DND-41 (cell line): ENCODE results near the gene CCDC13.

Experiments used
- ATAC-seq: fragments of 200-7000 bp; cut with Tn5 transposase; 3 replicates; pipeline ENCODE4 v1.9.1; 2021; ENCODE audit warnings: low read depth; ENCODE audit not compliant: insufficient read depth
- DNase-seq: peaks from one replicate; pipeline ENCODE4 v3.0.0-alpha.2; 2020
- H2AFZ ChIP-seq: 2 replicates; pipeline ENCODE4 v1.6.0; 2012; ENCODE audit warnings: low read depth, low read length
- H3K27ac ChIP-seq: 2 replicates; pipeline ENCODE4 v1.5.1; 2012; ENCODE audit warnings: low read length, inconsistent platforms
- H3K27me3 ChIP-seq: fragments of 200-600 bp; sonication (generic); 2 replicates; pipeline ENCODE4 v1.6.0; 2012; ENCODE audit warnings: low read length, mild to moderate bottlenecking, inconsistent platforms; ENCODE audit not compliant: insufficient read depth, poor library complexity
- H3K36me3 ChIP-seq: 2 replicates; pipeline ENCODE4 v1.5.1; 2012; ENCODE audit warnings: low read length, inconsistent platforms; ENCODE audit not compliant: insufficient read depth
- H3K4me1 ChIP-seq: 2 replicates; pipeline ENCODE4 v1.5.1; 2012; ENCODE audit warnings: mild to moderate bottlenecking, low read length; ENCODE audit not compliant: insufficient read depth
- H3K4me2 ChIP-seq: 2 replicates; pipeline ENCODE4 v1.6.0; 2012; ENCODE audit warnings: mild to moderate bottlenecking, moderate library complexity, low read length, inconsistent platforms; ENCODE audit not compliant: insufficient read depth
- H3K4me3 ChIP-seq, 2 experiments: fragments of 200-600 bp in 1 of 2; shearing (Covaris generic) in 1 of 2; 2 replicates each; pipeline ENCODE4 v1.5.1; 2012 to 2016; ENCODE audit warnings: inconsistent platforms in 2 of 2, low read length in 2 of 2, mild to moderate bottlenecking in 2 of 2, low read depth in 1 of 2, moderate library complexity in 1 of 2
- H3K79me2 ChIP-seq: 2 replicates; pipeline ENCODE4 v1.6.0; 2012; ENCODE audit warnings: low read length, inconsistent platforms; ENCODE audit not compliant: insufficient read depth
- H3K9ac ChIP-seq: 2 replicates; pipeline ENCODE4 v1.6.0; 2012; ENCODE audit warnings: low read depth, mild to moderate bottlenecking, inconsistent platforms, low read length, moderate library complexity
- H3K9me3 ChIP-seq: 2 replicates; pipeline ENCODE4 v1.5.1; 2012; ENCODE audit warnings: low read length, moderate library complexity, mild to moderate bottlenecking, inconsistent platforms; ENCODE audit not compliant: insufficient read depth, severe bottlenecking
- H4K20me1 ChIP-seq: 2 replicates; pipeline ENCODE4 v1.6.0; 2012; ENCODE audit warnings: low read length; ENCODE audit not compliant: insufficient read depth
- EZH2 ChIP-seq: IDR thresholded peaks from 3 replicates; pipeline ENCODE4 v1.6.1; 2012; ENCODE audit warnings: borderline replicate concordance, low read depth, mild to moderate bottlenecking, moderate library complexity, low read length, inconsistent platforms; ENCODE audit not compliant: severe bottlenecking
- TF ChIP-seq, protein P1 (sequence below): IDR thresholded peaks from 2 replicates; pipeline ENCODE4 v1.5.1; 2012; ENCODE audit warnings: borderline replicate concordance, low read length, moderate library complexity, mild to moderate bottlenecking; ENCODE audit not compliant: poor library complexity, severe bottlenecking; ENCODE audit errors: extremely low read depth

CCDC13 gene

GRCh38 chr3:42752961-42753360 is 20.1 kb downstream of the CCDC13 start:
- no peaks in the 10 kb centered on the region for H3K36me3 ChIP-seq
- no peak overlapping the region for H2AFZ ChIP-seq
- no peak overlapping the region for H3K4me3 ChIP-seq
- H3K27me3 ChIP-seq = no peaks in the 10 kb centered on the region
- no peaks in the 10 kb centered on the region for H4K20me1 ChIP-seq
- H3K27ac ChIP-seq = no peak overlapping the region
- no peak overlapping the region for H3K9ac ChIP-seq
- H3K4me1 ChIP-seq = no peaks in the 10 kb centered on the region
- no peaks in the 10 kb centered on the region for H3K9me3 ChIP-seq
- TF ChIP-seq, protein P1, sequence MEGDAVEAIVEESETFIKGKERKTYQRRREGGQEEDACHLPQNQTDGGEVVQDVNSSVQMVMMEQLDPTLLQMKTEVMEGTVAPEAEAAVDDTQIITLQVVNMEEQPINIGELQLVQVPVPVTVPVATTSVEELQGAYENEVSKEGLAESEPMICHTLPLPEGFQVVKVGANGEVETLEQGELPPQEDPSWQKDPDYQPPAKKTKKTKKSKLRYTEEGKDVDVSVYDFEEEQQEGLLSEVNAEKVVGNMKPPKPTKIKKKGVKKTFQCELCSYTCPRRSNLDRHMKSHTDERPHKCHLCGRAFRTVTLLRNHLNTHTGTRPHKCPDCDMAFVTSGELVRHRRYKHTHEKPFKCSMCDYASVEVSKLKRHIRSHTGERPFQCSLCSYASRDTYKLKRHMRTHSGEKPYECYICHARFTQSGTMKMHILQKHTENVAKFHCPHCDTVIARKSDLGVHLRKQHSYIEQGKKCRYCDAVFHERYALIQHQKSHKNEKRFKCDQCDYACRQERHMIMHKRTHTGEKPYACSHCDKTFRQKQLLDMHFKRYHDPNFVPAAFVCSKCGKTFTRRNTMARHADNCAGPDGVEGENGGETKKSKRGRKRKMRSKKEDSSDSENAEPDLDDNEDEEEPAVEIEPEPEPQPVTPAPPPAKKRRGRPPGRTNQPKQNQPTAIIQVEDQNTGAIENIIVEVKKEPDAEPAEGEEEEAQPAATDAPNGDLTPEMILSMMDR = no peak
- TF ChIP-seq EZH2 = no peak
- H3K4me2 ChIP-seq = no peak overlapping the region
- ATAC-seq (no peak), DNase-seq (no peak)
- no peaks in the 10 kb centered on the region for H3K79me2 ChIP-seq

- Histone ChIP-seq H3K79me2 (no peaks in the 10 kb centered on the region), H3K4me2 (no peak overlapping the region), H3K27ac (no peak overlapping the region), H2AFZ (no peak overlapping the region), H3K9me3 (no peaks in the 10 kb centered on the region), H3K9ac (no peak overlapping the region), H4K20me1 (no peaks in the 10 kb centered on the region), H3K36me3 (no peaks in the 10 kb centered on the region), H3K27me3 (no peaks in the 10 kb centered on the region), H3K4me3 (no peak overlapping the region), H3K4me1 (no peaks in the 10 kb centered on the region)
- ATAC-seq = no peak
- no peak for TF ChIP-seq EZH2
- TF ChIP-seq, protein P1 = no peak
- DNase-seq = no peak
Measured at GRCh38 chr3:42752441-42752840, 20.6 kb downstream of the CCDC13 start.

DNA sequence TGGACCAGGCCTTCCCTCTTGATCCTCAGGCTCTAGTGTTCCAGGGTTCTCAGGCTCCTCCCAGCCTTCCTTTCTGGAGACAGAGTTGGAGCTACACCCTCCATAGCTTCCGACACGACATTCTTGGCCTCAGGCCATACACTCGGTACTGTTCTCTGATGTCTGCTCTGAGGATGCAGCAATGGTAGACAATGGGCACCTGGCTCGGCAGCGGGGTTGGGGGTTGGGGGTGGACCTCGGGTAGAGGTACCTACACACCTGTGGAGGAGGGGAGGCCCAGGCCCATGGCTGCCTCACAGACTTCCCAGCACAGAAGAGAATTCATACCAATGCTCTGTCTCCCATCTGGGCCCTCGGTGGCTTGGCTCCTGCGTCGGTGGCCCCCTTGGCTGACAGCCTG is 21.4 kb downstream of the CCDC13 start:
- TF ChIP-seq, protein P1 = no peak
- TF ChIP-seq EZH2 = no peak
- no peak for ATAC-seq
- Histone ChIP-seq H3K4me3 (no peak overlapping the region), H2AFZ (no peak overlapping the region), H3K36me3 (no peaks in the 10 kb centered on the region), H3K79me2 (no peaks in the 10 kb centered on the region), H3K9me3 (no peaks in the 10 kb centered on the region), H3K9ac (no peak overlapping the region), H3K27me3 (no peaks in the 10 kb centered on the region), H3K27ac (no peak overlapping the region), H3K4me2 (no peak overlapping the region), H3K4me1 (no peaks in the 10 kb centered on the region), H4K20me1 (no peaks in the 10 kb centered on the region)
- DNase-seq = no peak

DNA sequence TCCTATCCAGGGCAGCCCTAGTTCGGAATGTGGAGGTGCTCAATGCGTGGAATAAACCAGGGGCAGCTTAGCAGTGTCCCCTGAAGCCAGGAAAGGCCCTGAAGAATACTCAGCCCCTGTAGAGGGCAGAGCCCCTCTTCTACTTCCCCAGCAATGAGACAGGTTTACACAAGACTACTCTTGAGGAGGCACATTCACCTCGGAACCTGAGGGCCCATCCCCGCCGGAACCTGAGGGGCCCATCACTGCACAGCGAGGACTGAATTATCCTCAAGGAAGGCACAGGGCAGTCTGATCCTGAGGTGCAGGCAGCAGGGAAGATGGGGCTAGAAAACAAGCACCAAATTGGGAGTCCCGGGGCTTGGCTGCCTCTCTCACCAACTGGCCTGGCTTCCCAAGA is 22.2 kb downstream of the CCDC13 start:
- no peak overlapping the region for H3K9ac ChIP-seq
- no peaks in the 10 kb centered on the region for H3K9me3 ChIP-seq
- no peaks in the 10 kb centered on the region for H4K20me1 ChIP-seq
- H2AFZ ChIP-seq = no peak overlapping the region
- H3K4me2 ChIP-seq = no peak overlapping the region
- DNase-seq (no peak), ATAC-seq (no peak)
- no peaks in the 10 kb centered on the region for H3K79me2 ChIP-seq
- no peaks in the 10 kb centered on the region for H3K36me3 ChIP-seq
- no peak overlapping the region for H3K4me3 ChIP-seq
- H3K27ac ChIP-seq = no peak overlapping the region
- TF ChIP-seq, protein P1 = no peak
- TF ChIP-seq EZH2 = no peak
- no peaks in the 10 kb centered on the region for H3K27me3 ChIP-seq
- H3K4me1 ChIP-seq = no peaks in the 10 kb centered on the region
